ENCODE results near the gene SCFD2. TPM values are rescaled to one million over a fixed set of nuclear protein-coding genes. Genes with fewer than 3 reads are reported as not detected.
"Not testable (repeated sequence)": the region's sequence is repeated elsewhere in the genome, so short reads cannot be mapped to it uniquely, and the experiment has no call there.

SCFD2 gene
- total and polyA plus RNA-seq, 7 donors: 3.7 to 16.6 (median 10.7) TPM

GRCh38 chr4:52995360-52996030 lies 370.4 kb downstream of the SCFD2 start:
- no peak for DNase-seq
- H3K36me3 ChIP-seq: no peaks in the 10 kb centered on the region
- H3K27ac ChIP-seq: peak overlapping the region; percentile 42 to 63 (median 58)
- H3K4me1 ChIP-seq: peaks cover 0 to 31% (median 24%) of the 10 kb centered on the region in 4 donors
- intact Hi-C loops (cut with DNase I): no loop called here
- H3K4me3 ChIP-seq: no peak overlapping the region
- H3K27me3 ChIP-seq: no peaks in the 10 kb centered on the region
- H3K9me3 ChIP-seq: no peaks in the 10 kb centered on the region
- TF ChIP-seq POLR2AphosphoS5 (IDR thresholded peaks at IDR 0.05): no peak
- TF ChIP-seq POLR2A (IDR thresholded peaks at IDR 0.05): no peak
- TF ChIP-seq, protein P1, sequence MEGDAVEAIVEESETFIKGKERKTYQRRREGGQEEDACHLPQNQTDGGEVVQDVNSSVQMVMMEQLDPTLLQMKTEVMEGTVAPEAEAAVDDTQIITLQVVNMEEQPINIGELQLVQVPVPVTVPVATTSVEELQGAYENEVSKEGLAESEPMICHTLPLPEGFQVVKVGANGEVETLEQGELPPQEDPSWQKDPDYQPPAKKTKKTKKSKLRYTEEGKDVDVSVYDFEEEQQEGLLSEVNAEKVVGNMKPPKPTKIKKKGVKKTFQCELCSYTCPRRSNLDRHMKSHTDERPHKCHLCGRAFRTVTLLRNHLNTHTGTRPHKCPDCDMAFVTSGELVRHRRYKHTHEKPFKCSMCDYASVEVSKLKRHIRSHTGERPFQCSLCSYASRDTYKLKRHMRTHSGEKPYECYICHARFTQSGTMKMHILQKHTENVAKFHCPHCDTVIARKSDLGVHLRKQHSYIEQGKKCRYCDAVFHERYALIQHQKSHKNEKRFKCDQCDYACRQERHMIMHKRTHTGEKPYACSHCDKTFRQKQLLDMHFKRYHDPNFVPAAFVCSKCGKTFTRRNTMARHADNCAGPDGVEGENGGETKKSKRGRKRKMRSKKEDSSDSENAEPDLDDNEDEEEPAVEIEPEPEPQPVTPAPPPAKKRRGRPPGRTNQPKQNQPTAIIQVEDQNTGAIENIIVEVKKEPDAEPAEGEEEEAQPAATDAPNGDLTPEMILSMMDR (IDR thresholded peaks at IDR 0.05): no peak
- no peak for TF ChIP-seq EP300 (IDR thresholded peaks at IDR 0.05)
- 86 to 92% methylated on average over 5 of the region's 5 CpGs for WGBS, 2 donors

- H3K27me3 ChIP-seq: no peaks in the 10 kb centered on the region
- TF ChIP-seq POLR2A (IDR thresholded peaks at IDR 0.05) (no peak), POLR2AphosphoS5 (IDR thresholded peaks at IDR 0.05) (no peak), EP300 (IDR thresholded peaks at IDR 0.05) (no peak)
- TF ChIP-seq, protein P1 (IDR thresholded peaks at IDR 0.05): no peak
- no peaks in the 10 kb centered on the region for H3K36me3 ChIP-seq
- H3K4me3 ChIP-seq: no peak overlapping the region
- WGBS, 2 donors: 97 to 98% methylated on average over 4 of the region's 4 CpGs
- DNase-seq: no peak
- H3K9me3 ChIP-seq: no peaks in the 10 kb centered on the region
- H3K27ac ChIP-seq: no peak overlapping the region
- H3K4me1 ChIP-seq: peaks cover 0 to 31% (median 24%) of the 10 kb centered on the region in 4 donors
- intact Hi-C loops (cut with DNase I): no loop called here
These were observed 371.3 kb downstream of the SCFD2 start for GRCh38 chr4:52994567-52994966.

GRCh38 chr4:52993771-52994170 lies 372.1 kb downstream of the SCFD2 start:
- Histone ChIP-seq H3K9me3 (no peaks in the 10 kb centered on the region), H3K4me1 (peaks cover 0 to 31% (median 24%) of the 10 kb centered on the region in 4 donors), H3K27ac (no peak overlapping the region), H3K36me3 (no peaks in the 10 kb centered on the region), H3K4me3 (no peak overlapping the region), H3K27me3 (no peaks in the 10 kb centered on the region)
- 96 to 98% methylated on average over 6 of the region's 6 CpGs for WGBS, 2 donors
- TF ChIP-seq POLR2A (IDR thresholded peaks at IDR 0.05) (no peak), POLR2AphosphoS5 (IDR thresholded peaks at IDR 0.05) (peak in 1 of 4 donors; percentile 35)
- intact Hi-C loops (cut with DNase I): no loop called here
- DNase-seq: no peak

DNA sequence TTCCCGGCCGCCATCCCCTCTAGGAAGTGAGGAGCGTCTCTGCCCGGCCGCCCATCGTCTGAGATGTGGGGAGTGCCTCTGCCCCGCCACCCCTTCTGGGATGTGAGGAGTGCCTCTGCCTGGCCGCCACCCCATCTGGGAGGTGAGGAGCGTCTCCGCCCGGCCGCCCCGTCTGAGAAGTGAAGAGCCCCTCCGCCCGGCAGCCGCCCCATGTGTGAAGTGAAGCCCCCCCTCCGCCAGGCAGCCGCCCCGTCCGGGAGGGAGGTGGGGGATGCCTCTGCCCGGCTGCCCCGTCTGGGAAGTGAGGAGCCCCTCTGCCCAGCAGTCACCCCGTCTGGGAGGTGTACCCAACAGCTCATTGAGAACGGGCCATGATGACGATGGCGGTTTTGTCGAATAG lies 373.3 kb downstream of the SCFD2 start:
- H3K9me3 ChIP-seq; intact Hi-C loops (cut with DNase I); H3K27ac ChIP-seq; H3K27me3 ChIP-seq; H3K36me3 ChIP-seq; H3K4me3 ChIP-seq: not testable (repeated sequence)
- peaks cover 0 to 31% (median 24%) of the 10 kb centered on the region in 4 donors for H3K4me1 ChIP-seq
- DNase-seq: peak; percentile 66
- 96% methylated on average over 27 of the region's 27 CpGs for WGBS, 2 donors

DNA sequence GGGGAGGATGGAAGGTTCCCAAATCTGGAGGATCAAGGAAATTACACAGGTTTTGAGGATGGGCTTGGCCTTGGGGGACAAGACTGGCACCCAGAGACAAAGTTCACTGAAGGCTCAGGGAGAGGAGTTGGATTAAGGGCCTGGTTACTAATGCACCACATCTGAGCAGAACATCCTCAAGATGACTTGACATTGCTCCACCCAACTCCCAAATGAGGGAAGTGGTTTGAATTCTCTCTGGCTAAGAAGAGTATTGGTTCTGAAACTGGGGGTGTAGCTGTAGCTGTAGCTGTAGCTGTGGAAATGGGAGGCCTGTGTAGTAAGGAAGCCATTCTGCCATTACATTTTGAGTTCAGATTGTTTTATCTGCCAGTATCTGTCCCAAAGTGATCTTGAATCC lies 374.4 kb downstream of the SCFD2 start:
- no peak overlapping the region for H3K4me3 ChIP-seq
- no peak for DNase-seq
- H3K4me1 ChIP-seq: peaks cover 0 to 21% (median 16%) of the 10 kb centered on the region in 4 donors
- H3K27ac ChIP-seq: no peak overlapping the region
- no peaks in the 10 kb centered on the region for H3K9me3 ChIP-seq
- no peaks in the 10 kb centered on the region for H3K27me3 ChIP-seq
- H3K36me3 ChIP-seq: no peaks in the 10 kb centered on the region
- TF ChIP-seq, protein P1 (IDR thresholded peaks at IDR 0.05): no peak
- TF ChIP-seq POLR2A (IDR thresholded peaks at IDR 0.05): no peak
- no peak for TF ChIP-seq POLR2AphosphoS5 (IDR thresholded peaks at IDR 0.05)
- TF ChIP-seq EP300 (IDR thresholded peaks at IDR 0.05): no peak
- intact Hi-C loops (cut with DNase I): no loop called here

DNA sequence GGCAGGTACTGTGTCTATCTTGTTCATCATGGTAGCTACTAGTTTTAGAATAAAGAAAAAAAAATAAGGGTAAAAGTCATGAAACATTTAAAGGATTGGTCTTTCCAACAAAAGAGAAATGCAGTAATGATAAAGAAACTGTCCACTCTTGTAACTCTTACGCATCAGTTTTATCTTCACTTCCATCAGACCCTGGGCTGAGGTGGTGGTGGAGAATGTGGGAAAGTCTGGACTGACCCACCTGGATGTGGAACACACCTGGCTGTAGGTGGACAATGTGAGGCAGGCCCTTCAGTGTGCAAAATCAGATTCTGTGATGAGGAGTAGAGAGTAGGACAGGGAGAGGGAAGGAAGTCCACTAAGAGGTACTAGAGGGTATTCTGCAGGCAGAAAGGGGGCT lies 375.2 kb downstream of the SCFD2 start:
- TF ChIP-seq POLR2A (IDR thresholded peaks at IDR 0.05) (no peak), EP300 (IDR thresholded peaks at IDR 0.05) (no peak)
- no peaks in the 10 kb centered on the region for H3K9me3 ChIP-seq
- WGBS, 2 donors: 93 to 100% methylated on average over 1 of the region's 1 CpG

More for the DNA sequence above, 375.2 kb downstream of the SCFD2 start:
- H3K27ac ChIP-seq: no peak overlapping the region
- H3K27me3 ChIP-seq: no peaks in the 10 kb centered on the region
- no peaks in the 10 kb centered on the region for H3K36me3 ChIP-seq
- no peak overlapping the region for H3K4me3 ChIP-seq
- H3K4me1 ChIP-seq: peaks cover 0 to 18% (median 12%) of the 10 kb centered on the region in 4 donors
- no peak for DNase-seq
- intact Hi-C loops (cut with DNase I): no loop called here

All from sigmoid colon (tissue), 7 donors.